DOHH2 (cell line): ENCODE data around the gene TMEM151A.

ENCODE experiments used
- EZH2phosphoT487 ChIP-seq: fragments of 200-600 bp; sonication (generic); IDR thresholded peaks from 2 replicates; pipeline ENCODE4 v1.6.1; 2017; ENCODE audit warnings: borderline replicate concordance, mild to moderate bottlenecking, antibody characterized with exemption, low read length, moderate library complexity, mixed read lengths
- TF ChIP-seq, protein P1 (sequence below): fragments of 200-600 bp; sonication (generic); IDR thresholded peaks from one replicate; pipeline ENCODE4 v1.5.1; 2014; ENCODE audit warnings: antibody characterized with exemption, mild to moderate bottlenecking, low read depth, low read length; ENCODE audit not compliant: poor library complexity, severe bottlenecking

DNA sequence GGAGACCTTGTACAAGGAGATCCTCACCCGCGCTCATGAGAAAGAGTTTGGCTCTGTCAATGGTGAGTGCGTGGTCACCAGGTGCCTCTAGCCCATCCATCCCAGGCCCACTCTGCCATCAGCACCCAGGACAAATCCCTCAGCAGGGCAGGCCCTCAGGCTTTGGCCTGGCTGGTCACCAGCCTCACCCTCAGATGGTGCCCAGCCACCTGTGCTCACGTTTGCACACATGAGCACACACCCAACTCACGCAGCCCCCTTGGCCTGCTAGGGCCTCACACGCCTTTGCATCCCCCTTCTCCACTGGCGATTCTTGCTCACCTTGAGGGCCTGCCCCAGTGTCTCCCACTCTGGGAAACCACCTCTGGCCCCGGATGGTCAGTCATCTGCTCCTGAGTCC, 27.3 kb upstream of the TMEM151A start:
- TF ChIP-seq, protein P1, sequence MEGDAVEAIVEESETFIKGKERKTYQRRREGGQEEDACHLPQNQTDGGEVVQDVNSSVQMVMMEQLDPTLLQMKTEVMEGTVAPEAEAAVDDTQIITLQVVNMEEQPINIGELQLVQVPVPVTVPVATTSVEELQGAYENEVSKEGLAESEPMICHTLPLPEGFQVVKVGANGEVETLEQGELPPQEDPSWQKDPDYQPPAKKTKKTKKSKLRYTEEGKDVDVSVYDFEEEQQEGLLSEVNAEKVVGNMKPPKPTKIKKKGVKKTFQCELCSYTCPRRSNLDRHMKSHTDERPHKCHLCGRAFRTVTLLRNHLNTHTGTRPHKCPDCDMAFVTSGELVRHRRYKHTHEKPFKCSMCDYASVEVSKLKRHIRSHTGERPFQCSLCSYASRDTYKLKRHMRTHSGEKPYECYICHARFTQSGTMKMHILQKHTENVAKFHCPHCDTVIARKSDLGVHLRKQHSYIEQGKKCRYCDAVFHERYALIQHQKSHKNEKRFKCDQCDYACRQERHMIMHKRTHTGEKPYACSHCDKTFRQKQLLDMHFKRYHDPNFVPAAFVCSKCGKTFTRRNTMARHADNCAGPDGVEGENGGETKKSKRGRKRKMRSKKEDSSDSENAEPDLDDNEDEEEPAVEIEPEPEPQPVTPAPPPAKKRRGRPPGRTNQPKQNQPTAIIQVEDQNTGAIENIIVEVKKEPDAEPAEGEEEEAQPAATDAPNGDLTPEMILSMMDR = no peak
- no peak for TF ChIP-seq EZH2phosphoT487
